HG03025 (cell line): ENCODE results near the gene ATP6AP1.

Experiments
- ATAC-seq: cut with Tn5 transposase; IDR thresholded peaks from one replicate; pipeline ENCODE4 v1.9.1; 2021; ENCODE audit warnings: mild to moderate bottlenecking, moderate library complexity; ENCODE audit not compliant: unreplicated experiment, low FRiP score

Gene ATP6AP1

GRCh38 chrX:154443992-154444754, 15.7 kb downstream of the ATP6AP1 start, which contains the start of gene FAM50A:
TSS of gene FAM50A (plus strand) at chrX:154444141. CDS start at chrX:154444236, 95 bp downstream.
- ATAC-seq = peak; percentile 51

- no peak for ATAC-seq
Observed at GRCh38 chrX:154444755-154445246, 16.3 kb downstream of the ATP6AP1 start.

GRCh38 chrX:154445776-154446175, 17.3 kb downstream of the ATP6AP1 start:
- ATAC-seq = no peak

GRCh38 chrX:154446430-154446829, 18.0 kb downstream of the ATP6AP1 start:
- ATAC-seq = no peak

- ATAC-seq = no peak
Observed at GRCh38 chrX:154448484-154448883, 20.0 kb downstream of the ATP6AP1 start.

- ATAC-seq = no peak
Observed at GRCh38 chrX:154449618-154450017, 21.1 kb downstream of the ATP6AP1 start.

GRCh38 chrX:154450312-154450711, 21.8 kb downstream of the ATP6AP1 start:
- ATAC-seq = no peak

GRCh38 chrX:154452823-154453222, 24.3 kb downstream of the ATP6AP1 start:
- no peak for ATAC-seq

- ATAC-seq = peak; percentile 47
Observed at GRCh38 chrX:154457491-154458115, 29.1 kb downstream of the ATP6AP1 start.

- peak; percentile 46 for ATAC-seq
Observed at GRCh38 chrX:154458116-154458953, 29.9 kb downstream of the ATP6AP1 start, which contains the start of gene PLXNA3. TSS of gene PLXNA3 (plus strand) at chrX:154458281. CDS start at chrX:154460184, 1,903 bp downstream.

GRCh38 chrX:154458954-154459778, 30.7 kb downstream of the ATP6AP1 start:
- no peak for ATAC-seq

- ATAC-seq = no peak
Observed at GRCh38 chrX:154459832-154460231, 31.4 kb downstream of the ATP6AP1 start.

- ATAC-seq = no peak
Observed at GRCh38 chrX:154460326-154460725, 31.8 kb downstream of the ATP6AP1 start.

- no peak for ATAC-seq
Observed at GRCh38 chrX:154462396-154462795, 33.9 kb downstream of the ATP6AP1 start.

GRCh38 chrX:154463611-154464220, 35.2 kb downstream of the ATP6AP1 start:
- no peak for ATAC-seq

- ATAC-seq = no peak
Observed at GRCh38 chrX:154464806-154465365, 36.4 kb downstream of the ATP6AP1 start.

GRCh38 chrX:154465601-154466000, 37.1 kb downstream of the ATP6AP1 start:
- no peak for ATAC-seq

- ATAC-seq = no peak
Observed at GRCh38 chrX:154466036-154466435, 37.6 kb downstream of the ATP6AP1 start.

- no peak for ATAC-seq
Observed at GRCh38 chrX:154466907-154467306, 38.4 kb downstream of the ATP6AP1 start.
